ENCODE measurements around the gene COL19A1. TPM values are rescaled to one million over a fixed set of nuclear protein-coding genes. Genes with fewer than 3 reads are reported as not detected.
A peak's percentile ranks its signal among the peaks of the same experiment; 100 is the strongest.
"Not testable (repeated sequence)": the region's sequence is repeated elsewhere in the genome, so short reads cannot be mapped to it uniquely, and the experiment has no call there.

The COL19A1 gene
- total RNA-seq, 1 experiment from 2014 or later: not detected

- not testable (repeated sequence) for H3K9me3 ChIP-seq, DNase-seq, H3K36me3 ChIP-seq, H3K4me3 ChIP-seq, H3K27me3 ChIP-seq
These were observed 54.7 kb downstream of the COL19A1 start for GRCh38 chr6:69921066-69921465.

GRCh38 chr6:69921611-69922010, 55.3 kb downstream of the COL19A1 start:
- not testable (repeated sequence) for H3K27me3 ChIP-seq, H3K36me3 ChIP-seq, H3K4me3 ChIP-seq, H3K9me3 ChIP-seq, DNase-seq

GRCh38 chr6:69926745-69927144, 60.4 kb downstream of the COL19A1 start:
- no peaks in the 10 kb centered on the region for H3K36me3 ChIP-seq
- H3K9me3 ChIP-seq: peaks cover 7% of the 10 kb centered on the region; the same call in 1 of the 2 replicates
- no peak for DNase-seq
- no peak overlapping the region for H3K4me3 ChIP-seq
- H3K27me3 ChIP-seq: no peaks in the 10 kb centered on the region

GRCh38 chr6:69933239-69933638, 66.9 kb downstream of the COL19A1 start:
- Histone ChIP-seq H3K4me3 (no peak overlapping the region), H3K36me3 (no peaks in the 10 kb centered on the region), H3K27me3 (no peaks in the 10 kb centered on the region), H3K9me3 (no peaks in the 10 kb centered on the region)
- DNase-seq: peak; percentile 6

GRCh38 chr6:69935079-69935478, 68.7 kb downstream of the COL19A1 start:
- Histone ChIP-seq H3K4me3 (no peak overlapping the region), H3K9me3 (no peaks in the 10 kb centered on the region), H3K27me3 (no peaks in the 10 kb centered on the region), H3K36me3 (no peaks in the 10 kb centered on the region)
- DNase-seq: no peak

- peak; percentile 50 for DNase-seq
These were observed 70.5 kb downstream of the COL19A1 start for GRCh38 chr6:69936674-69937363.

GRCh38 chr6:69937402-69938136, 71.2 kb downstream of the COL19A1 start:
- no peaks in the 10 kb centered on the region for H3K36me3 ChIP-seq
- DNase-seq: no peak
- H3K9me3 ChIP-seq: no peaks in the 10 kb centered on the region
- H3K27me3 ChIP-seq: no peaks in the 10 kb centered on the region
- no peak overlapping the region for H3K4me3 ChIP-seq

More at GRCh38 chr6:69936674-69937363, 70.5 kb downstream of the COL19A1 start:
- Histone ChIP-seq H3K27me3 (no peaks in the 10 kb centered on the region), H3K36me3 (no peaks in the 10 kb centered on the region), H3K9me3 (no peaks in the 10 kb centered on the region), H3K4me3 (no peak overlapping the region)

GRCh38 chr6:69942485-69942884, 76.1 kb downstream of the COL19A1 start:
- no peak for DNase-seq
- no peaks in the 10 kb centered on the region for H3K36me3 ChIP-seq
- H3K4me3 ChIP-seq: no peak overlapping the region
- no peaks in the 10 kb centered on the region for H3K27me3 ChIP-seq
- no peaks in the 10 kb centered on the region for H3K9me3 ChIP-seq

- Histone ChIP-seq H3K4me3 (no peak overlapping the region), H3K9me3 (no peaks in the 10 kb centered on the region), H3K27me3 (no peaks in the 10 kb centered on the region), H3K36me3 (no peaks in the 10 kb centered on the region)
- no peak for DNase-seq
These were observed 78.8 kb downstream of the COL19A1 start for GRCh38 chr6:69945192-69945591.

- no peaks in the 10 kb centered on the region for H3K27me3 ChIP-seq
- H3K36me3 ChIP-seq: no peaks in the 10 kb centered on the region
- DNase-seq: no peak
- H3K9me3 ChIP-seq: no peaks in the 10 kb centered on the region
- no peak overlapping the region for H3K4me3 ChIP-seq
These were observed 82.2 kb downstream of the COL19A1 start for GRCh38 chr6:69948479-69949114.

GRCh38 chr6:69953491-69953890, 87.1 kb downstream of the COL19A1 start:
- no peak overlapping the region for H3K4me3 ChIP-seq
- H3K36me3 ChIP-seq: no peaks in the 10 kb centered on the region
- DNase-seq: no peak
- H3K27me3 ChIP-seq: peaks cover 3% of the 10 kb centered on the region; the same call in 1 of the 2 replicates
- H3K9me3 ChIP-seq: no peaks in the 10 kb centered on the region

- peaks cover 3% of the 10 kb centered on the region; the same call in 1 of the 2 replicates for H3K27me3 ChIP-seq
- DNase-seq: no peak
- no peaks in the 10 kb centered on the region for H3K36me3 ChIP-seq
- no peak overlapping the region for H3K4me3 ChIP-seq
- no peaks in the 10 kb centered on the region for H3K9me3 ChIP-seq
These were observed 88.4 kb downstream of the COL19A1 start for GRCh38 chr6:69954733-69955132.

- no peaks in the 10 kb centered on the region for H3K9me3 ChIP-seq
- no peak overlapping the region for H3K4me3 ChIP-seq
- H3K36me3 ChIP-seq: no peaks in the 10 kb centered on the region
- DNase-seq: no peak
- peaks cover 3% of the 10 kb centered on the region; the same call in 1 of the 2 replicates for H3K27me3 ChIP-seq
These were observed 91.7 kb downstream of the COL19A1 start for GRCh38 chr6:69957985-69958559.

GRCh38 chr6:69958978-69959377, 92.6 kb downstream of the COL19A1 start:
- no peak for DNase-seq
- Histone ChIP-seq H3K9me3 (no peaks in the 10 kb centered on the region), H3K36me3 (no peaks in the 10 kb centered on the region), H3K27me3 (peaks cover 3% of the 10 kb centered on the region; the same call in 1 of the 2 replicates), H3K4me3 (no peak overlapping the region)

- not testable (repeated sequence) for H3K36me3 ChIP-seq, H3K4me3 ChIP-seq, H3K9me3 ChIP-seq, DNase-seq, H3K27me3 ChIP-seq
These were observed 99.6 kb downstream of the COL19A1 start for GRCh38 chr6:69965974-69966373.

- Histone ChIP-seq H3K4me3 (no peak overlapping the region), H3K27me3 (no peaks in the 10 kb centered on the region), H3K36me3 (no peaks in the 10 kb centered on the region), H3K9me3 (no peaks in the 10 kb centered on the region)
- no peak for DNase-seq
These were observed 106.8 kb downstream of the COL19A1 start for GRCh38 chr6:69973138-69973537.

GRCh38 chr6:69973763-69974162, 107.4 kb downstream of the COL19A1 start:
- no peak overlapping the region for H3K4me3 ChIP-seq
- no peak for DNase-seq
- no peaks in the 10 kb centered on the region for H3K9me3 ChIP-seq
- no peaks in the 10 kb centered on the region for H3K27me3 ChIP-seq
- H3K36me3 ChIP-seq: no peaks in the 10 kb centered on the region
